HG03139 (cell line): ENCODE results near the gene UGT2A3.

Experiments used
- ATAC-seq: cut with Tn5 transposase; IDR thresholded peaks from one replicate; pipeline ENCODE4 v1.9.1; 2021; ENCODE audit not compliant: unreplicated experiment

The UGT2A3 gene

GRCh38 chr4:68917016-68917415 is 34.6 kb downstream of the UGT2A3 start:
- ATAC-seq = no peak

GRCh38 chr4:68912807-68913206 is 38.8 kb downstream of the UGT2A3 start:
- ATAC-seq = no peak

- ATAC-seq = no peak
Observed at GRCh38 chr4:68909385-68909784, 42.2 kb downstream of the UGT2A3 start.

GRCh38 chr4:68907788-68908700 is 43.6 kb downstream of the UGT2A3 start:
- no peak for ATAC-seq

GRCh38 chr4:68907245-68907644 is 44.4 kb downstream of the UGT2A3 start:
- ATAC-seq = no peak

- ATAC-seq = no peak
Observed at GRCh38 chr4:68906780-68907137, 44.8 kb downstream of the UGT2A3 start.

- ATAC-seq = no peak
Observed at GRCh38 chr4:68905939-68906779, 45.4 kb downstream of the UGT2A3 start.

GRCh38 chr4:68905598-68905938 is 46.0 kb downstream of the UGT2A3 start:
- ATAC-seq = no peak

GRCh38 chr4:68904786-68905185 is 46.8 kb downstream of the UGT2A3 start:
- no peak for ATAC-seq

- no peak for ATAC-seq
Observed at GRCh38 chr4:68896749-68897148, 54.9 kb downstream of the UGT2A3 start.

GRCh38 chr4:68895561-68896198 is 55.9 kb downstream of the UGT2A3 start:
- no peak for ATAC-seq

- ATAC-seq = no peak
Observed at GRCh38 chr4:68892861-68893260, 58.7 kb downstream of the UGT2A3 start.

GRCh38 chr4:68891678-68892077 is 59.9 kb downstream of the UGT2A3 start:
- ATAC-seq = no peak

- ATAC-seq = no peak
Observed at GRCh38 chr4:68885545-68885944, 66.1 kb downstream of the UGT2A3 start.

GRCh38 chr4:68883870-68884269 is 67.7 kb downstream of the UGT2A3 start:
- ATAC-seq = no peak
